HG03571 (cell line): ENCODE measurements around the gene KLK8.

Source experiments
- ATAC-seq: cut with Tn5 transposase; IDR thresholded peaks from one replicate; pipeline ENCODE4 v1.9.1; 2021; ENCODE audit not compliant: unreplicated experiment

Gene KLK8

DNA sequence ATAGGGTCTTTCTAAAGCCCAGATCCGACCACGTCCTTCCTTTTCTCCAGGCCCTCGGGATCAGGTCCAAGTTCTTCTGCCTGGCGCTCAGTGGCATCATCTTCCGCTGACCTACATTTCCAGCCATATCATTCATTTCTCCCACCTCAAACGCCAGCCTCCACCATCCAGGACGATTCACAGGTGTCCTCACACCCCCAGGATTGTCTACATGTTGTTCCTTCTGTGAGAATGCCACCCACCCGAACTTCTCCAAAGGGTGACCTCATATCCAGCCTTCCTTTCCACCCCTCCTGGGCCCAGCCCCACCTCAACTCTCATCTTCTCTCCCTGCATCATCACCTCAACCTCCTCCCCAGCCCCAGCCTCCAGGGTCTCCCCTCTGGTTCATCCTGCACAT lies 43.8 kb downstream of the KLK8 start:
- no peak for ATAC-seq

DNA sequence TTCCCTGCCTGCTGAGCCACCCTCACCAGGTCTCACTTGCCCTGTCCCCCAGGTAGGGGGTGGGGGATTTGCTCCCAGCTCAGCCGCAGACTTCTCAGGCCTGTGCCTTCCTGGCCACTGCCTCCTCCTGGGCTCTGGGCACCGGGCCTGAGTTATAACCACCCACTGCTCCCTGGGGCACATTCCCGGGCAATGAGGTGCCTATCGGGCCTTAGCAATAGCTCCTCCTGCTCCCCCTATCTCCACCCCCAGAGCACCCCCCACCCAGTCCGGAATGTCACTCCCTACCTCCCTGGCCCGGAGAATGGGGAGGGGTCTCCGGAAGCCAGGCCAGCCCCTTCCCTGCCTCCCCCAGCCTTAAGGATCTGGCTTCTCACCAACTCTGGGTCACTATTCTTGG lies 48.5 kb downstream of the KLK8 start, which contains the start of gene KLK5:
KLK5 (minus strand) TSS at position 129 of the 400 bp plus-strand sequence. CDS start 381 bp downstream, outside the sequence.
- ATAC-seq: no peak

DNA sequence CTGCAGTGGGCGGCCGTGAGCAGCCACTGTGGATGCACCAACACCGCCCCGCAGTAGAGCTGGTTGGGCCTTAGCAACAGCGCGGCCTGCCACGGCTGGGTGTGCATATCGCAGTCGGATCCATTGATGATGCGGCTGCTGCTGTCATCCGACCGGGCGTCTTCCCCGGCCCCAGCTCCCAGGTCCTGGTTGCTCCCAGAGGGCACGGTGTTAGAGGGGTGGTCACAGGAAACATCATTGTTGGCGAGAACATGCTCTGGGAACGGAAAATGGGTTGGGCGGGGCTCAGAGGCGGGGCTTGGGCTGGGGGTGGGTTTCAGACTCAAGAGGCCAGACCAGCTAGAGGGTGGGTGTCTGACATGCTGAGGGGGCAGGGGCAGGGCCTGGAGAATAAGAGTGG lies 51.5 kb downstream of the KLK8 start:
- no peak for ATAC-seq

DNA sequence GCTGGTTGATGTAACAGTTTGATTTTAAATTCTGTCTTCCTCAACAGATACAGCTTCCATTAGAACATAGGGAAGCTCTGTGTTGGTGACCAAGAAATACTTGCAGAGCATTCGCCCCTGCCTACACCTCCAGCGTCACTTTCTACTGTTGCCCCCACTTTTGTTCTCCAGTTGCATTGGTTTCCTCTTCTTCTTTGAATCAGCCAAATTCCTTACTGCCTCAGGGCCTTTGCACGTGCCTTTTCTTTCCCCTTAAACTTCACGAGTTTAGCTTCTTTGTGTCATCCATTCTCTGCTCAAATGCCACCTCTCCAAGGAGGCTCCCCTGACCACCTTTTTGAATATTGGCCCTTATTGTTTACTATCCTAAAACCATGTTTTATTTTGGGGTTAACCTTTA lies 54.3 kb downstream of the KLK8 start:
- ATAC-seq: no peak
